Keratinocyte (primary cell): ENCODE measurements around the gene XCL2.

Experiments
- CTCF ChIP-seq, 3 experiments: IDR thresholded peaks in 1 of 3; conservative IDR thresholded peaks in 1 of 3; optimal IDR thresholded peaks in 1 of 3; 2 replicates in 2 of 3; 3 replicates in 1 of 3; pipeline versions ENCODE3 to v1.5.1; 2011; ENCODE audit warnings: low read length in 3 of 3, mild to moderate bottlenecking in 3 of 3, moderate library complexity in 2 of 3, control low read depth in 1 of 3, inconsistent platforms in 1 of 3; ENCODE audit not compliant: insufficient read depth in 2 of 3; ENCODE audit errors: extremely low read depth in 1 of 3
- EZH2 ChIP-seq: IDR thresholded peaks from one replicate; pipeline ENCODE4 v1.6.1; 2012; ENCODE audit warnings: inconsistent platforms, mild to moderate bottlenecking, low read length, moderate library complexity

GRCh38 chr1:168520052-168520751, 23.6 kb downstream of the XCL2 start:
- no peak for TF ChIP-seq CTCF (optimal IDR thresholded peaks at IDR 0.05 in 1 of 3, IDR thresholded peaks at IDR 0.05 in 1 of 3, conservative IDR thresholded peaks at IDR 0.05 in 1 of 3; ENCODE audit: extremely low read depth in 1 of 3, insufficient read depth in 2 of 3, low read length in 3 of 3)
- TF ChIP-seq EZH2, result no peak
